ENCODE results near the gene BIRC2. TPM values are rescaled to one million over a fixed set of nuclear protein-coding genes. Genes with fewer than 3 reads are reported as not detected.

Gene BIRC2
- total and polyA plus RNA-seq, 9 of the 15 experiments (the other 6 are each of a cell fraction or from before 2014, with no cell fraction given): 14.3 to 45.9 (median 20.7) TPM

GRCh38 chr11:102341844-102342318 is 5.1 kb upstream of the BIRC2 start (continued):
- TF ChIP-seq KLF6 (CRISPR knock-in tag; IDR thresholded peaks at IDR 0.05; ENCODE audit: borderline replicate concordance): no peak; the same call in 1 of the 2 replicates
- TF ChIP-seq, protein P1, sequence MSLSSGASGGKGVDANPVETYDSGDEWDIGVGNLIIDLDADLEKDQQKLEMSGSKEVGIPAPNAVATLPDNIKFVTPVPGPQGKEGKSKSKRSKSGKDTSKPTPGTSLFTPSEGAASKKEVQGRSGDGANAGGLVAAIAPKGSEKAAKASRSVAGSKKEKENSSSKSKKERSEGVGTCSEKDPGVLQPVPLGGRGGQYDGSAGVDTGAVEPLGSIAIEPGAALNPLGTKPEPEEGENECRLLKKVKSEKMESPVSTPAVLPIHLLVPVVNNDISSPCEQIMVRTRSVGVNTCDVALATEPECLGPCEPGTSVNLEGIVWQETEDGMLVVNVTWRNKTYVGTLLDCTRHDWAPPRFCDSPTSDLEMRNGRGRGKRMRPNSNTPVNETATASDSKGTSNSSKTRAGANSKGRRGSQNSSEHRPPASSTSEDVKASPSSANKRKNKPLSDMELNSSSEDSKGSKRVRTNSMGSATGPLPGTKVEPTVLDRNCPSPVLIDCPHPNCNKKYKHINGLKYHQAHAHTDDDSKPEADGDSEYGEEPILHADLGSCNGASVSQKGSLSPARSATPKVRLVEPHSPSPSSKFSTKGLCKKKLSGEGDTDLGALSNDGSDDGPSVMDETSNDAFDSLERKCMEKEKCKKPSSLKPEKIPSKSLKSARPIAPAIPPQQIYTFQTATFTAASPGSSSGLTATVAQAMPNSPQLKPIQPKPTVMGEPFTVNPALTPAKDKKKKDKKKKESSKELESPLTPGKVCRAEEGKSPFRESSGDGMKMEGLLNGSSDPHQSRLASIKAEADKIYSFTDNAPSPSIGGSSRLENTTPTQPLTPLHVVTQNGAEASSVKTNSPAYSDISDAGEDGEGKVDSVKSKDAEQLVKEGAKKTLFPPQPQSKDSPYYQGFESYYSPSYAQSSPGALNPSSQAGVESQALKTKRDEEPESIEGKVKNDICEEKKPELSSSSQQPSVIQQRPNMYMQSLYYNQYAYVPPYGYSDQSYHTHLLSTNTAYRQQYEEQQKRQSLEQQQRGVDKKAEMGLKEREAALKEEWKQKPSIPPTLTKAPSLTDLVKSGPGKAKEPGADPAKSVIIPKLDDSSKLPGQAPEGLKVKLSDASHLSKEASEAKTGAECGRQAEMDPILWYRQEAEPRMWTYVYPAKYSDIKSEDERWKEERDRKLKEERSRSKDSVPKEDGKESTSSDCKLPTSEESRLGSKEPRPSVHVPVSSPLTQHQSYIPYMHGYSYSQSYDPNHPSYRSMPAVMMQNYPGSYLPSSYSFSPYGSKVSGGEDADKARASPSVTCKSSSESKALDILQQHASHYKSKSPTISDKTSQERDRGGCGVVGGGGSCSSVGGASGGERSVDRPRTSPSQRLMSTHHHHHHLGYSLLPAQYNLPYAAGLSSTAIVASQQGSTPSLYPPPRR (CRISPR knock-in tag; IDR thresholded peaks at IDR 0.05; ENCODE audit: borderline replicate concordance): no peak; the same call in 1 of the 2 replicates
- no peak for TF ChIP-seq PRMT5 (CRISPR knock-in tag; IDR thresholded peaks at IDR 0.05)
- no peak for TF ChIP-seq ZBTB7A (IDR thresholded peaks at IDR 0.05; ENCODE audit: borderline replicate concordance, control insufficient read depth, low read depth, low read length)
- no peak for TF ChIP-seq HMG20B (CRISPR knock-in tag; IDR thresholded peaks at IDR 0.05)
- peak; percentile 77 to 78 for TF ChIP-seq NCOA2 (IDR thresholded peaks at IDR 0.05; ENCODE audit: partially characterized antibody in 2 of 2)
- TF ChIP-seq, protein P2, sequence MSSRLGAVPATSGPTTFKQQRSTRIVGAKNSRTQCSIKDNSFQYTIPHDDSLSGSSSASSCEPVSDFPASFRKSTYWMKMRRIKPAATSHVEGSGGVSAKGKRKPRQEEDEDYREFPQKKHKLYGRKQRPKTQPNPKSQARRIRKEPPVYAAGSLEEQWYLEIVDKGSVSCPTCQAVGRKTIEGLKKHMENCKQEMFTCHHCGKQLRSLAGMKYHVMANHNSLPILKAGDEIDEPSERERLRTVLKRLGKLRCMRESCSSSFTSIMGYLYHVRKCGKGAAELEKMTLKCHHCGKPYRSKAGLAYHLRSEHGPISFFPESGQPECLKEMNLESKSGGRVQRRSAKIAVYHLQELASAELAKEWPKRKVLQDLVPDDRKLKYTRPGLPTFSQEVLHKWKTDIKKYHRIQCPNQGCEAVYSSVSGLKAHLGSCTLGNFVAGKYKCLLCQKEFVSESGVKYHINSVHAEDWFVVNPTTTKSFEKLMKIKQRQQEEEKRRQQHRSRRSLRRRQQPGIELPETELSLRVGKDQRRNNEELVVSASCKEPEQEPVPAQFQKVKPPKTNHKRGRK (tag; IDR thresholded peaks at IDR 0.05): no peak
- TF ChIP-seq NR2F6 (CRISPR knock-in tag; IDR thresholded peaks at IDR 0.05): no peak
- TF ChIP-seq ZNF184 (CRISPR knock-in tag; IDR thresholded peaks at IDR 0.05): no peak
- TF ChIP-seq, protein P3, sequence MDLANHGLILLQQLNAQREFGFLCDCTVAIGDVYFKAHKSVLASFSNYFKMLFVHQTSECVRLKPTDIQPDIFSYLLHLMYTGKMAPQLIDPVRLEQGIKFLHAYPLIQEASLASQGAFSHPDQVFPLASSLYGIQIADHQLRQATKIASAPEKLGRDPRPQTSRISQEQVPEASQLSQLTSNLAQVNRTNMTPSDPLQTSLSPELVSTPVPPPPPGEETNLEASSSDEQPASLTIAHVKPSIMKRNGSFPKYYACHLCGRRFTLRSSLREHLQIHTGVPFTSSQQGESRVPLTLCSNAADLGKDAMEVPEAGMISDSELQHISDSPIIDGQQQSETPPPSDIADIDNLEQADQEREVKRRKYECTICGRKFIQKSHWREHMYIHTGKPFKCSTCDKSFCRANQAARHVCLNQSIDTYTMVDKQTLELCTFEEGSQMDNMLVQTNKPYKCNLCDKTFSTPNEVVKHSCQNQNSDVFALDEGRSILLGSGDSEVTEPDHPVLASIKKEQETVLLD (IDR thresholded peaks at IDR 0.05): peak; percentile 90
- TF ChIP-seq ZNF589 (CRISPR knock-in tag; IDR thresholded peaks at IDR 0.05; ENCODE audit: low read depth): peak; percentile 76; the same call in 1 of the 2 replicates
- TF ChIP-seq NONO (IDR thresholded peaks at IDR 0.05; ENCODE audit: low read depth in 2 of 2, low read length in 1 of 2): peak in 1 of 2 experiments; percentile 80; a peak in 1 of 4 replicates
- TF ChIP-seq TFAM (CRISPR knock-in tag; conservative IDR thresholded peaks at IDR 0.05): no peak
- TF ChIP-seq JUNB (CRISPR knock-in tag; conservative IDR thresholded peaks at IDR 0.05): no peak
- TF ChIP-seq SAFB2 (IDR thresholded peaks at IDR 0.05; ENCODE audit: borderline replicate concordance, low read depth, low read length, severe bottlenecking): no peak
- peak; percentile 100 for TF ChIP-seq TAL1 (IDR thresholded peaks at IDR 0.05)

All from K562 (cell line).